Measurements from ENCODE around the gene CMTM6.

DNA sequence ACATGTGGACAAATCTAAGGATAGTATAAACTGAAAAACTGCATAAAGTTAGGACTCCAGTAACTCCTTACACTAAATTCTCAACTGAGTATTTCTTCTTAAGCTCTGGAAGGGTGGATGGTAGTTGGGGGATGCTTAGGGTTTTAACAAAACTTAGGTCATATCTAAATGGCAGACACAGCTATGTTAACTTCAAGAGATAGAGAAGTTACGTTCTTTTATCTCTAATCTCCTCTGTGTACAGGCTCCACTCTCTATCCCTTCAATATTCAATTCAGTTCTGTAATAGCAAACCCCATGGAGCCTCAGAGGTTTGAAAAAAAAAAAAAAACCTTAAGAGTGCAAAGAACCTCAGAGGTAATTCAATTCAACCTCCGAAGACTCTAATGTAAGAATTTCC is 3.1 kb downstream of the CMTM6 start:
- TF ChIP-seq, protein P1, sequence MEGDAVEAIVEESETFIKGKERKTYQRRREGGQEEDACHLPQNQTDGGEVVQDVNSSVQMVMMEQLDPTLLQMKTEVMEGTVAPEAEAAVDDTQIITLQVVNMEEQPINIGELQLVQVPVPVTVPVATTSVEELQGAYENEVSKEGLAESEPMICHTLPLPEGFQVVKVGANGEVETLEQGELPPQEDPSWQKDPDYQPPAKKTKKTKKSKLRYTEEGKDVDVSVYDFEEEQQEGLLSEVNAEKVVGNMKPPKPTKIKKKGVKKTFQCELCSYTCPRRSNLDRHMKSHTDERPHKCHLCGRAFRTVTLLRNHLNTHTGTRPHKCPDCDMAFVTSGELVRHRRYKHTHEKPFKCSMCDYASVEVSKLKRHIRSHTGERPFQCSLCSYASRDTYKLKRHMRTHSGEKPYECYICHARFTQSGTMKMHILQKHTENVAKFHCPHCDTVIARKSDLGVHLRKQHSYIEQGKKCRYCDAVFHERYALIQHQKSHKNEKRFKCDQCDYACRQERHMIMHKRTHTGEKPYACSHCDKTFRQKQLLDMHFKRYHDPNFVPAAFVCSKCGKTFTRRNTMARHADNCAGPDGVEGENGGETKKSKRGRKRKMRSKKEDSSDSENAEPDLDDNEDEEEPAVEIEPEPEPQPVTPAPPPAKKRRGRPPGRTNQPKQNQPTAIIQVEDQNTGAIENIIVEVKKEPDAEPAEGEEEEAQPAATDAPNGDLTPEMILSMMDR (IDR thresholded peaks at IDR 0.05): no peak
- no peak for TF ChIP-seq POLR2A (IDR thresholded peaks at IDR 0.05; ENCODE audit: low read depth)

Measured in esophagus muscularis mucosa (tissue), 3 donors.